Tibial nerve (tissue), 4 donors: ENCODE data around the gene DNMT1.

Source experiments
- EP300 ChIP-seq, 2 donors: sonication (generic); formaldehyde crosslinking; IDR thresholded peaks; one replicate each; pipeline ENCODE4 v1.6.1; 2017; ENCODE audit warnings: antibody characterized with exemption in 2 of 2, mild to moderate bottlenecking in 1 of 2
- POLR2A ChIP-seq, 2 donors: fragments of 450-650 bp; IDR thresholded peaks; one replicate each; pipeline ENCODE4 v1.6.1; 2017; ENCODE audit warnings: antibody characterized with exemption in 2 of 2, mild to moderate bottlenecking in 2 of 2, moderate library complexity in 2 of 2
- TF ChIP-seq, protein P1 (sequence below), 5 experiments: fragments of 200-600 bp in 3 of 5; fragments of 450-650 bp in 2 of 5; sonication (generic) in 3 of 5; IDR thresholded peaks; one replicate each; pipeline ENCODE4 v1.5.1; 2016 to 2019; ENCODE audit warnings: antibody characterized with exemption in 5 of 5, mild to moderate bottlenecking in 3 of 5, moderate library complexity in 2 of 5

DNA sequence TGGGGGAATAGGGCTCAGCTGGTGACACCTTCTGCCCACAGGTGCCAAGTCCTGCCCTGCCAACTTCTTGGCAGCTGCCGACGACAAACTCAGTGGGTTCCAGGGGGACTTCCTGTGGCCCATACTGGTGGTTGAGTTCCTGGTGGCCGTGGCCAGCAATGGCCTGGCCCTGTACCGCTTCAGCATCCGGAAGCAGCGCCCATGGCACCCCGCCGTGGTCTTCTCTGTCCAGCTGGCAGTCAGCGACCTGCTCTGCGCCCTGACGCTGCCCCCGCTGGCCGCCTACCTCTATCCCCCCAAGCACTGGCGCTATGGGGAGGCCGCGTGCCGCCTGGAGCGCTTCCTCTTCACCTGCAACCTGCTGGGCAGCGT lies 81.2 kb downstream of the DNMT1 start:
- TF ChIP-seq, protein P1, sequence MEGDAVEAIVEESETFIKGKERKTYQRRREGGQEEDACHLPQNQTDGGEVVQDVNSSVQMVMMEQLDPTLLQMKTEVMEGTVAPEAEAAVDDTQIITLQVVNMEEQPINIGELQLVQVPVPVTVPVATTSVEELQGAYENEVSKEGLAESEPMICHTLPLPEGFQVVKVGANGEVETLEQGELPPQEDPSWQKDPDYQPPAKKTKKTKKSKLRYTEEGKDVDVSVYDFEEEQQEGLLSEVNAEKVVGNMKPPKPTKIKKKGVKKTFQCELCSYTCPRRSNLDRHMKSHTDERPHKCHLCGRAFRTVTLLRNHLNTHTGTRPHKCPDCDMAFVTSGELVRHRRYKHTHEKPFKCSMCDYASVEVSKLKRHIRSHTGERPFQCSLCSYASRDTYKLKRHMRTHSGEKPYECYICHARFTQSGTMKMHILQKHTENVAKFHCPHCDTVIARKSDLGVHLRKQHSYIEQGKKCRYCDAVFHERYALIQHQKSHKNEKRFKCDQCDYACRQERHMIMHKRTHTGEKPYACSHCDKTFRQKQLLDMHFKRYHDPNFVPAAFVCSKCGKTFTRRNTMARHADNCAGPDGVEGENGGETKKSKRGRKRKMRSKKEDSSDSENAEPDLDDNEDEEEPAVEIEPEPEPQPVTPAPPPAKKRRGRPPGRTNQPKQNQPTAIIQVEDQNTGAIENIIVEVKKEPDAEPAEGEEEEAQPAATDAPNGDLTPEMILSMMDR (IDR thresholded peaks at IDR 0.05) = no peak
- no peak for TF ChIP-seq POLR2A (IDR thresholded peaks at IDR 0.05)
- no peak for TF ChIP-seq EP300 (IDR thresholded peaks at IDR 0.05)
